GM18526 (cell line): ENCODE results near the gene ZNF764.

Experiments used
- POLR2A ChIP-seq: IDR thresholded peaks from 3 replicates; pipeline ENCODE4 v1.6.1; 2011; ENCODE audit not compliant: insufficient read length; ENCODE audit errors: extremely low read depth

The ZNF764 gene

DNA sequence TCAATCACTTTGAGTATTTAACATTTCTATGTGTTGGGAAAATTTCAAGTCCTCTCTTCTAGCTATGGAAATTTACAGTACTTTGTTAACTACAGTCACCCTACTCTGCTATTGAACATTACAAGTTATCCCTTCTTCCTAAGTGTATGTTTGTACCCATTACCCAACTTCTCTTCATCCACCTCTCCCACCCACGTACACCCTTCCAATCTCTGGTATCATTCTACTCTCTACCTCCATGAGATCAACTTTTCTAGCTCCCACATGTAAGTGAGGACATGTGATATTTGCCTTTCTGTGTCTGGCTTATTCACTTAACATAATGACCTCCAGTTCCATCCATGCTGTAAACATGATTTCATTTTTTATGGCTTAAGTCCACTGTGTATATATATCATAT lies 16.5 kb upstream of the ZNF764 start:
- TF ChIP-seq POLR2A: no peak

DNA sequence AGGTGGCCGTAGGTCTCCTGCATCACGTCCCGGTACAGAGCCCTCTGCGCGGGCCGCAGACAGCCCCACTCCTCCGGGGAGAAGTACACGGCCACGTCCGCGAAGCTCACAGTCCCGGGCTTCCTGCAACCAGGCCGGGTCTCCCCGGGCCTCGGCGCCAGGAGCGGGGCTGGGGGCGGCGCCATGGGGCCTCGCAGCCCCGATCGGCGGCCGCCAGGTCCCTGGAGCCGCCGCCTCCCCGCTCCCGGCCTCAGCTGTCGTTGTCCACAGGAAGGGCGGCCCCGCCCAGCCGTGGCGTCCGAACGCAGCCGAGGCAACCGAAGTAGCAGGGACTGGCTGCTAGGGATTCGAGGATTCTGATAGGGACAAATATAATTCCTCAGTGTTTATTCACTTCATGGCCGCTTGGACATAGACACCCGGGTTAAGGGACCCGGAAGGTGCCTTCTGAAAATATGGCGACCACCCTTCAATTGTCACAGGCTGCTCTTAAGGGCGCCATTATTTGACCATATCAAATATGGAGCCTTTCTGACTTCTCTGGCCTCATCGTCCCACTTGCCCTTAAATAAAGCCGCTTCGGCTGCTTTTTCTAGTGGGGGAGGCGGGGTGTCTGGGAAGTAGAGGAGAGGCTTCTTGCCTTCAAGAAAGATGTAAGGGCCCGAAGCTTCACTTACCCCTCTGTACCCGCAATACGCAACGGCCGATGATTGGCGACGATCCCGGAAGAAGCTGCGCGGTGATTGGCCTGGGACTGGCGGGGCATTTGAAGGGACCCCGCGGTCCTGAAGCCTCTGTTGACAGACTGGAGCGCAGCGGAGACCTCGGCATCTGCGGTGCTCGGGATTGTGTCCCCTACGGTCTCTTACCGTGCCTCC lies 13.5 kb upstream of the ZNF764 start, which contains the start of gene ZNF688:
TSS of gene ZNF688 (minus strand) at position 270 of the 878 bp plus-strand sequence. CDS start at position 185, 85 bp downstream.
- peak; percentile 49 for TF ChIP-seq POLR2A

DNA sequence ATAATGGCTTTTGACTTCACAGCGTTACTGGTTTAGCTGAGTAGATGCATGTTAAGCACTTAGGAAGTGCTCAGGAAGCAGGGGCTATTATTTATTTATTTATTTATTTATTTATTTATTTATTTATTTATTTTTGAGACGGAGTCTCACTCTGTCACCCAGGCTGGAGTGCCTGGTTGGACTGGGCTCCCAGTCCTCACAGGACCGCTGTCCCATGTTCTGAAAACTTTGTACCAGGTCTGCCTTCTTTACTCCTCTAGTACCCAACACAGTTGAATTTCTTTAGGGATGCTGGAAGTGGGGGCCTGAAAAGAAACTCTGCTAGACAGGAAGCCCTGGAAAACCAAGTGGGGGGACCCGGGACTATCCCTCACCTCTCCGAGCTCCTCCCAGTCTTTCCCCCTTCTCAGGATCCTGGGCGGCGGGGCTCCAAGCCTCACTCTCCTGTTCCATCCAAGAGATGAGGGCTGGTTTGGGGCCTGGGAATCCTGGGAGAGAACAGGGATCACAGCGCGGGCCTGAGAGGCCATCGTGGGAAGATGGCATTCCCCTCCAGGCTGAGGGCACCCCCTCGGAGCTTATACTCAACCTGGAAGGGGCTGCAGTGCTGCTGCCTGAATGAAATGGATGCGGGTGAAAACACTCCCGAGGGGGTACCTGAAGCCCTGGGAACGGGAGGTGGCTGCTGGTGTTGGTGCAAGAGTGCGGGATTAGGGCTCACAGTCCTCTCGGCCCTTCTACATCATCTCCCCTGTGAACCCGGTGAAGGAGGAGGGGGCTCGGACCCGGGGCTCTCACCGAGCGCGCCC lies 12.7 kb upstream of the ZNF764 start:
- TF ChIP-seq POLR2A: no peak

DNA sequence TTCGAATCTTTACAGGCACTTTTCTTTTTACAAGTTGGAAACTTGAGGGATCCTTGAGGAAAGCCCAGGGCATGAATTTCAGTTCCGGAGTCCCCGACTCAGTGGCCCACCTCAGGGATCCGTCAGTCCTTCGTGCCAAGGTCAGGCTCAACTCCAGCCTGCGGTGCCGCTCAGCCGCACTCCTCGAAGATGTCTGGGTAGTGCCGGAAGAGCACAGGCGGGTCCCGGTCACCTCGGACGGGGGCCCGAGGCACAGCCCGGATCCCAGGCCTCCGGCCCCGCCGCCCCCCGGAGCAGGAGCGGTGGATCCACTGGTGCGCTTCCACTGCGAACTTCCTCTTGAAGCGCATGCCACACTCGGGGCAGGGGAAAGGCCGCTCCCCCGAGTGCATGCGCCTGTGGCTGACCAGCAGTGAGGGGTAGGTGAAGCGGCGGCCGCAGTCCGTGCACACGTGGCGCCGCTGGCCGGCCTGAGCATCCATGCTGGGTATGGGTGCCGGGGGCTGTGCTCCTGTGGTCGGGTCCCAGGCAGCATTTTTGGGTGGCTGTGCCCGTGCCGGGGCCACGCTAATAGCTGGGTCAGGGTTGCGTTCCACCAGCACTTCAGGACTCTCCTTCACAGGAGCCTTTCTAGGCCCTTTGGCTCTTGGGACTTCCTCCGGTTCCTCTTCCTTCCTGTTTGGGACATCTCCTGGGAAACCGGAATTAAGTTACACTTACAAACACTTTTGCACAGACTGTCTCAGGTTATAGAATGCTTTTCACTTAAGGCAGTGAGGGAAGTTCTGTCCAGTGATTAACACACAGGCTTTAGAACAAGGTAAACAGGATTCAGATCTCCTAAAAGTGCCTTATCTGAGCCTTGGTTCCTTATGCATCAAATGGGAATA lies 11.8 kb upstream of the ZNF764 start:
- TF ChIP-seq POLR2A: no peak

DNA sequence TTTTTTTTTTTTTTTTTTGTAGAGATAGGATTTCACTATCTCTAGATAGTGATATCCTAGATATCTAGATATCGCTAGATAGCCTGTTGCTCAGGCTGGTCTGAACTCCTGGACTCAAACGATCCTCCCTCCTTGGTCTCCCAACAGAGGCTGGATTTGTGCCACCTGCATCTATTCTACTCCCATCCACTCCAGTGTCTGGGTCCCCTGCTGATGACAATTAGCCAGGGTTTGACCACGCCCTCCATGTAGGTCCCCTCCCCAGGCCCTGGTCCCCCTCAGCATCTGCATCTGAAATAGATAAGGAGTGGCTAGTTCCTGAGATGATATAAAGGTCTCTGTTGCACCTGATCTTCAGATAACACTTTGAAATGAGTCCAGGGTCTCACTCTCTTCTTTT lies 11.1 kb upstream of the ZNF764 start:
- TF ChIP-seq POLR2A: no peak

DNA sequence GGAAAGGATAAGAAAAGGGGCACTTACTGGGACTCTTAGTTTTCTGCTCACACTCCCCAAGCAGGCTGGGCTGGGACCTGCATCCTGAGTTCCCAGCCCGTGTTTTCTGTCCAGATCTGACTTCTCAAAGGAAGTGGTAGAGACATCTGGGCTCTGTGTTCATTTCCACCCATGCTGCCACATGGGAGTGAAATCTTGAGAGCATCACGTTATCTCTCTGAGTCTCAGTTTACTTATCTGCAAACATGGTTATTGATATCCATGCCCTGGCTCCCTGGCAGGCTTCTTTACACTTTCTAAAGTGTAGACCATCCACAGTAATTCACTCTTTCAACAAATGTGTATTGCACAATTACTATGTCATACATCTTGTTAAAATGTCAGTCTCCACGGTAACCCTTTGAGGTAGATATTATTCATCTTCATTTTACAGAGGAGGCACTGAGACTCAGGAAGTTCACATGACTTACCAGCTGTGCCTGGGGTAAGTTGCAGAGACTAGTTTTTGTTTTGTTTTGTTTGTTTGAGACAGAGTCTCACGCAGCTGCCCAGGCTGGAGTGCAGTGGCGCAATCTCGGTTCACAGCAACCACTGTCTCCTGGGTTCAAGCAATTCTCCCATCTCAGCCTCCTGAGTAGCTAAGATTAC lies 9.9 kb upstream of the ZNF764 start:
- no peak for TF ChIP-seq POLR2A

DNA sequence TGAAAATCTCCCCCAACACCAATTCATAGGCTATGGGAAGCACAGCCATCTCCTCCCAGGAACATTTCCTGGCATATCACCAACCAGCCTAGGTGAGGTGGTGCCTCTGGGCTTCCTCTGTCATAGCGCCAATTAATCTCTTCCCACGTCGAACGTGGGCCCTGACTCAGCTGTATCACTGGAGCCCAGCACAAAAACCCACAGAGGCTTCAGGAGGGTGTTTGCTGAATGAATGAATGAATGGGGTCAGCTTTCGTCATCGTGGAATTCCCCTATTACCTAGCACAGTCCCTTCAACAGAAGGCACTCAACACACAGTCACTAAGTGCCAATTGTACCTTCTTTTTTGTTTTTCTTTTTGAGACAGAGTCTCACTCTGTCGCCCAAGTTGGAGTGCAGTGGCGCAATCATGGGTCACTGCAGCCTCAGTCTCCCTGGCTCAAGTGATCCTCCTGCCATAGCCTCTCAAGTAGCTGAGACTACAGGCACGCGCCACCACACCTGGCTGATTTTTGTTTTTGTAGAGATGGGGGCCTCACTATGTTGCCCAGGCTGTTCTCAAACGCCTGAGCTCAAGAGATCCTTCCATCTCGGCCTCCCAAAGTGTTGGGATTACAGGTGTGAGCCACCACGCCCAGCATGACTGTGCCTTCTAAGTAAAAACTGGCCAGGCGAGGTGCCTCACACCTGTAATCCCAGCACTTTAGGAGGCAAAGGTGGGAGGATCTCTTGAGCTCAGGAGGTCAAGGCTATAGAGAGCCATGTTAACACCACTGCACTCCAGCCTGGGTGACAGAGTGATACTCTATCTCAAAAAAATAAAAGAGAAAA lies 9.2 kb upstream of the ZNF764 start:
- no peak for TF ChIP-seq POLR2A

DNA sequence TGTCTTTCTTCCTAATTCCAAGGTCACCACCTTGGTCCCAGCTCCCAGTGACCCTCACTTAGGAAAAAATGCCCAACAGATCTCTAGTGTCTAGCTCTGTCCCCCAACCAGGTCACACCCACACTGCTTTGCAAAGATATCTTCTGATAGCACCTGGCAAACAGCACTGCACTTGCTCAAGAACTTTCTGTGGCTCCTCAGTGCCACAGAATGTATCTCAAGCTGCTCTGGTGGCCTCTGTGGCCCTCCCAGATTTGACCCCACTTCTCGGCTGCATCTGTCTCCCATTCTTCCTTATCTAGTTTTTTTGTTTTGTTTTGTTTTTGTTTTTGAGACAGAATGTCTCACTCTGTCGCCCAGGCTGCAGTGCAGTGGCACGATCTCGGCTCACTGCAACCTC lies 8.4 kb upstream of the ZNF764 start:
- TF ChIP-seq POLR2A: no peak

DNA sequence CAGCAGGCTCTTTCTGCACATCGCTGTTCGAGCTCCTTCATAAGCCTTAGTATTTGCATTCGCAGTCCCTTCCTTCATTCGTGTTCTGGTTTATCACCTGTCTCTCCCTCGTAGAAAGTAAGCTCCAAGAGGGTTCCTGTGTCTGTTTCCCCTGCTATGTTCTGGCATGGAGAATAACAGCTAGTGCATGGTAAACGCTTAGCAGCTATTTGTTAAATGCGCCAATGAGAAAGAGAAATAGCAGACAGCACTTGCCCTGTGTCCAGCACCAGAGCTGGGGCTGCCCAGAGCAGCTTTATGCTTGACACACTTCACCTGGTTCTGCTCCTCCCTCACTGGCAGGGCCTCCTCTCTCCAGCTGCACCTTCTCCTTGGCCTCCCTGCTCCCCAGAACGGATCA lies 7.8 kb upstream of the ZNF764 start:
- no peak for TF ChIP-seq POLR2A

DNA sequence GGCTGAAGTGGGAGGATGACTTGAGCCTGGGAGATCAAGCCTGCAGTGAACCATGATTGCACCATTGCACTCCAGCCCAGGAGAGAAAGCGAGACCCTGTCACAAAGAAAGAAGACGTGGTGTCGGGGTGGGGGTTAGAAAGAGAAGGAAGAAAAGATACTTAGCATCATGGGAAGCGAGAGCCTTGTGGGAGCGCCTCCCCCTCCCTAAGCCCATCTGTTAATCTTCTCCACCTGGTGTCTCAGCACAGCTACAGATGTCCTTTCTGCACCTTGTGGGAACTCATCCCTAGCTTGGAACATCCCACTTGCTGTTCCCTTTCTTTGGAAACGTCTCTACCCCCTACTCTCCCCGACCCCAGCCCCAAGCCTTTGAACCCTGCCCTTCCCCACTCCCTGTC lies 7.4 kb upstream of the ZNF764 start:
- TF ChIP-seq POLR2A: no peak

DNA sequence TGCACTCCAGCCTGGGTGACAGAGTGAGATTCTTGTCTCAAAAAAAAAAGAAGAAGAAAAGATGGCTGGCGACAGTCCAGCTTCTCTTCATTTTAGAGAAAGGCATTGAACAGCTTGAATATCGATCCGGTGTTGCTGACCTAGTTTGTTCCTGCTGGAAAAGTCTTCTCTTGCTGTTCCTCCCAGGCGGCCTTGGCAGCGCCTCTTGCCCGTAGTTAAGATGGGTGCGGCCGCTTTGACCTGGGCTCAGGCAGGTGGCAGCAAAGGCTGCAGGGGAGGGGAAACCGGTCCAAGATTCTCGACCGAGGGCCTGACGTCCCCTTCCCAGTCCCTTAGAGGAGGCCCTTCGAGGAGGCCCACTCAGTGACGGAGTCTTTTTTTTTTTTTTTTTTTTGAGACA lies 3.8 kb upstream of the ZNF764 start:
- no peak for TF ChIP-seq POLR2A

DNA sequence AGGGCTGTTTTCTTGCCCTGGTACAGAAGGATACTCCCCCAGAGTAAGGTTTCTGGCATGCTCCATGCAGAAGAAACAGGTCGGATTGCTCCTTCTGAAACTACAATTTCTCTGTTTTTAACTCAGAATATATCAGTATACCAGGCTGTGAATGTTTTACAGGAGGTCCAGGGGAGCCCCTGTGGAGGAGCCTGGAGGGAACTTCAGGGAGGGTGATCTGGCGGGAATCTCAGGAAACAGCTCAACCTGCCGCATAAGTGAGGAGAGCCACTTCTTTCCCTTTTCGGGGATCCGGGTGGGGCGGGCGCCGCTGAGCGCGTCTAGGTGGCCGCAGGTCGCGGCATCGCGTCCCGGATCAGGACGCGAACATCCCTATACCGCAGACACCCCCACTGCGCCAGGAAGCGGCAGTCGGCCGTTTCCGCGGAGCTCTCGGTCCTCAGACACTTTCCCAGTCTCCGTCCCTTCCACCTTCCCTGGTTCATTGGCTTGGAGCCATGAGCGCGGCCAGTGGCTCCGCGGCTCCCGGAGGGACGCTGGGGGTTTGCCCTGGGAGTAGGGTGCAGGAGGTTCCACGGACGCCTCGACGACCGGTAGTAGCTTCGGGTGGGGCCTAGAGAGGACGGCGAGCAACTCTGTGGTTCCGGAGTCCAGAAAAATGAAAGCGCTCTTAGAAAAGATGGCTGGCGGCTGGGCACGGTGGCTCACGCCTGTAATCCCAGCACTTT lies 3.1 kb upstream of the ZNF764 start:
- TF ChIP-seq POLR2A: no peak

DNA sequence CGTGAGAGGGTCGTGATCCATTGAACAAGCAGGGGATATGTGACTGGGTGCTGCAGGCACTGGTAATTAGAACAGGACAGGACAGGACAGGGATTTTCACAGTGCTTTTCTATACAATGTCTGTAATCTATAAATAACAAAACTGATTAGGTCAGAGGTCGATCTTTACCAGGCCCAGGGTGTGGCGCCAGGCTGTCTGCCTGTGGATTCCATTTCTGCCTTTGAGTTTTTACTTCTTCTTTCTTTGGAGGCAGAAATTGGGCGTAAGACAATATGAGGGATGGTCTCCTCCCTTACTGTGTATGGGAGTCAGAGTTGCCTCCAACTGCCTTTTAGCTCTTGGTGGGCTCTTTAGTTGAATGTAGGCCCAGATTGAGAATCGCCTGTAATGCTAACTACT lies 1.5 kb upstream of the ZNF764 start:
- no peak for TF ChIP-seq POLR2A
